ENCODE measurements around the gene DHX29. TPM values are rescaled to one million over a fixed set of nuclear protein-coding genes. Genes with fewer than 3 reads are reported as not detected.

The DHX29 gene
- total RNA-seq, 1 experiment from 2014 or later: 16.5 TPM

DNA sequence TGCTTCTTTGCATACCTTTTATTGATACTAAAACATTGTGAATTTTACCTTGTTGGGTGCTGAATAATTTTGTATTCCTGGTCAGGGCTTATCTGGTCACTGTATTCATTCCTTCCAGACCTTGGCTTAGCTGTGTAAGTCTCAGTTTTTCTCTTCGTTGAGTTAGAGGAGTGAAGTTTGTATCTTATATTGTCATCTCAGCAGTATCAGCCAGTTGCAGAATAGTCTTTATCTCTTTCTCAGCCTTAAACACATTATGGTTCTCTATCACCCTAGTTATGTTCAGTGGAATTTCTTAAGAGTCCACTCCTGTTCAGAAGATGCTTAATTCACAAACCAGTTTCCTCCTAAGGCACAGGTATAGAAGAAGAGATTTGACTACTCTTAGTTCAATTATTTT is 25.5 kb upstream of the DHX29 start:
- ChIA-PET POLR2A (ENCODE audit: unreplicated experiment) (no interaction called here), CTCF (no interaction called here)
- no peaks in the 10 kb centered on the region for H3K27me3 ChIP-seq (ENCODE audit: insufficient read depth, low read depth)
- no peak for DNase-seq
- no peaks in the 10 kb centered on the region; the same call in 1 of the 2 replicates for H3F3A ChIP-seq (ENCODE audit: insufficient read depth, low read depth)
- no peak overlapping the region for H3K4me2 ChIP-seq
- H2AFZ ChIP-seq: no peak overlapping the region
- intact Hi-C loops (cut with micrococcal nuclease; ENCODE audit: unreplicated experiment): no loop called here
- TF ChIP-seq EZH2 (IDR thresholded peaks at IDR 0.05; ENCODE audit: low read depth): no peak
- TF ChIP-seq CTCF (conservative IDR thresholded peaks at IDR 0.05): no peak
- peaks cover 16% of the 10 kb centered on the region for H3K79me2 ChIP-seq (ENCODE audit: low read depth)
- H3K4me3 ChIP-seq: no peak overlapping the region
- H4K20me1 ChIP-seq (ENCODE audit: insufficient read depth): no peaks in the 10 kb centered on the region; the same call in 1 of the 2 replicates
- no TSS peak for BruUV-seq (replicated peaks)
- no peaks in the 10 kb centered on the region for H3K9me3 ChIP-seq (ENCODE audit: insufficient read depth, low read depth)
- no peak overlapping the region for H3K27ac ChIP-seq
- H3K36me3 ChIP-seq (ENCODE audit: low read depth): peaks cover 36% of the 10 kb centered on the region
- H3K9me2 ChIP-seq (ENCODE audit: insufficient read depth): no peaks in the 10 kb centered on the region
- no peaks in the 10 kb centered on the region for H3K4me1 ChIP-seq (replicated peaks; ENCODE audit: insufficient read depth)

GRCh38 chr5:55331321-55331720 is 23.8 kb upstream of the DHX29 start:
- no TSS peak for BruUV-seq (replicated peaks)
- Histone ChIP-seq H3K27me3 (ENCODE audit: insufficient read depth, low read depth) (no peaks in the 10 kb centered on the region), H3K36me3 (ENCODE audit: low read depth) (peaks cover 40% of the 10 kb centered on the region), H3K4me1 (replicated peaks; ENCODE audit: insufficient read depth) (no peaks in the 10 kb centered on the region), H4K20me1 (ENCODE audit: insufficient read depth) (no peaks in the 10 kb centered on the region; the same call in 1 of the 2 replicates), H3K4me3 (no peak overlapping the region), H3K9me3 (ENCODE audit: insufficient read depth, low read depth) (no peaks in the 10 kb centered on the region), H3K79me2 (ENCODE audit: low read depth) (peaks cover 12% of the 10 kb centered on the region), H2AFZ (no peak overlapping the region), H3F3A (ENCODE audit: insufficient read depth, low read depth) (no peaks in the 10 kb centered on the region; the same call in 1 of the 2 replicates), H3K9me2 (ENCODE audit: insufficient read depth) (no peaks in the 10 kb centered on the region), H3K27ac (no peak overlapping the region), H3K4me2 (no peak overlapping the region)
- intact Hi-C loops (cut with micrococcal nuclease; ENCODE audit: unreplicated experiment): no loop called here
- CTCF ChIA-PET: no interaction called here
- POLR2A ChIA-PET (ENCODE audit: unreplicated experiment): no interaction called here
- TF ChIP-seq EZH2 (IDR thresholded peaks at IDR 0.05; ENCODE audit: low read depth): no peak
- TF ChIP-seq CTCF (conservative IDR thresholded peaks at IDR 0.05): no peak
- DNase-seq: no peak

GRCh38 chr5:55327281-55327680 is 19.8 kb upstream of the DHX29 start:
- Histone ChIP-seq H3K4me3 (no peak overlapping the region), H2AFZ (no peak overlapping the region), H3K4me2 (no peak overlapping the region), H3K79me2 (ENCODE audit: low read depth) (peaks cover 5% of the 10 kb centered on the region; the same call in 1 of the 2 replicates), H3K36me3 (ENCODE audit: low read depth) (peaks cover 30% of the 10 kb centered on the region), H3K27ac (no peak overlapping the region), H3K9me2 (ENCODE audit: insufficient read depth) (no peaks in the 10 kb centered on the region), H3F3A (ENCODE audit: insufficient read depth, low read depth) (no peaks in the 10 kb centered on the region; the same call in 1 of the 2 replicates), H3K27me3 (ENCODE audit: insufficient read depth, low read depth) (no peaks in the 10 kb centered on the region), H3K9me3 (ENCODE audit: insufficient read depth, low read depth) (no peaks in the 10 kb centered on the region), H4K20me1 (ENCODE audit: insufficient read depth) (peaks cover 6% of the 10 kb centered on the region; the same call in 1 of the 2 replicates), H3K4me1 (replicated peaks; ENCODE audit: insufficient read depth) (no peaks in the 10 kb centered on the region)
- intact Hi-C loops (cut with micrococcal nuclease; ENCODE audit: unreplicated experiment): no loop called here
- no peak for DNase-seq
- TF ChIP-seq EZH2 (IDR thresholded peaks at IDR 0.05; ENCODE audit: low read depth): no peak
- no peak for TF ChIP-seq CTCF (conservative IDR thresholded peaks at IDR 0.05)
- BruUV-seq (replicated peaks): no TSS peak
- CTCF ChIA-PET: no interaction called here
- POLR2A ChIA-PET (ENCODE audit: unreplicated experiment): no interaction called here

Data from PC-9 (cell line).